ENCODE data around the gene CTDNEP1.

DNA sequence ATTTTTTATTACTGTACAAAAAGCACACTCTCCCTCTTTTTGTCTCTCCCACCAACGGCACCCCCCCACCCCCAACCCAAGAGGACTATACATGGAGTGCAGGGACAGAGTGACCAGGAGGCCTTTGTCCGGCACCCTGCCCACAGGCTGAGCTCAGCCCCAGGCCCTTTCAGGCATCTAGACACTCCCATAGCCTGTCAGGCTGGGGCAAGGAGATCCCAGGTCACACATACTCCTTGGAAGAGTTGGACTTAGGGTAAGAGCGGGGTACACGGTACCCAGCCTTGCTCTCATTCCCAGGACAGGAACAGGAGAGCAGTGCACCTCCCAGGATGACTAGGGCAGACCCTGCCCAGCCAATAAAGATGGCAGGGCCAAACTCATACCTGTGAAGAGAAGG is 8.6 kb upstream of the CTDNEP1 start:
- TF ChIP-seq ZNF274 (IDR thresholded peaks at IDR 0.05; ENCODE audit: low read depth, low read length) (no peak), YY1 (IDR thresholded peaks at IDR 0.05; ENCODE audit: insufficient read depth, insufficient read length) (no peak)
